ENCODE measurements around the gene IRF2BPL.

Gene IRF2BPL

GRCh38 chr14:77017666-77018065 is 10.8 kb downstream of the IRF2BPL start:
- no CpG with 5 or more reads among the region's 2 CpGs for WGBS (ENCODE audit: extremely low coverage, insufficient coverage, insufficient read length)
- H2AK5ac ChIP-seq (ENCODE audit: low read length): peak overlapping the region; percentile 54
- no peak overlapping the region for H3K18ac ChIP-seq (ENCODE audit: low read length)
- peaks cover 5% of the 10 kb centered on the region for H3K79me2 ChIP-seq (ENCODE audit: control insufficient read depth, insufficient read depth, low read length, poor library complexity)
- no peak overlapping the region for H3K4me3 ChIP-seq (ENCODE audit: low read depth, low read length)
- H3K79me1 ChIP-seq (ENCODE audit: low read length): peaks cover 12% of the 10 kb centered on the region
- H3K23ac ChIP-seq (ENCODE audit: low read length): no peak overlapping the region
- H2BK12ac ChIP-seq (ENCODE audit: low read length): no peak overlapping the region
- no peaks in the 10 kb centered on the region for H3K9me3 ChIP-seq (ENCODE audit: insufficient read depth, low read depth, low read length)
- no peak overlapping the region for H2BK120ac ChIP-seq (ENCODE audit: insufficient read depth, low read length, poor library complexity)
- H3K4ac ChIP-seq (ENCODE audit: low read depth, low read length): no peak overlapping the region
- H3K36me3 ChIP-seq (ENCODE audit: control insufficient read depth in 1 of 2, insufficient read depth in 2 of 2, low read length in 2 of 2): no peaks in the 10 kb centered on the region
- no peak overlapping the region for H3K27ac ChIP-seq (ENCODE audit: low read depth, low read length)
- H3K14ac ChIP-seq (ENCODE audit: low read length): no peak overlapping the region
- H3K4me2 ChIP-seq (ENCODE audit: low read length): no peak overlapping the region
- no peaks in the 10 kb centered on the region for H3K27me3 ChIP-seq (ENCODE audit: insufficient read depth, low read length)
- no peak overlapping the region for H4K12ac ChIP-seq (ENCODE audit: low read depth, low read length)
- H3K4me1 ChIP-seq (ENCODE audit: control insufficient read depth in 1 of 2, insufficient read depth in 2 of 2, low read length in 2 of 2): peaks cover 19 to 21% of the 10 kb centered on the region in 2 experiments
- no peak for DNase-seq
- H4K91ac ChIP-seq (ENCODE audit: low read depth, low read length): no peak overlapping the region
- no peak overlapping the region for H2AFZ ChIP-seq (ENCODE audit: insufficient read depth, low read length, poor library complexity)
- H3K9ac ChIP-seq (ENCODE audit: low read length): no peak overlapping the region
- H4K8ac ChIP-seq (ENCODE audit: low read depth, low read length): no peak overlapping the region
- no peak overlapping the region for H2BK5ac ChIP-seq (ENCODE audit: low read depth, low read length, poor library complexity)

GRCh38 chr14:77014734-77015133 is 13.8 kb downstream of the IRF2BPL start:
- no peak overlapping the region for H3K4me2 ChIP-seq (ENCODE audit: low read length)
- no peak overlapping the region for H4K8ac ChIP-seq (ENCODE audit: low read depth, low read length)
- peak overlapping the region; percentile 12 for H2AK5ac ChIP-seq (ENCODE audit: low read length)
- H4K12ac ChIP-seq (ENCODE audit: low read depth, low read length): no peak overlapping the region
- no peaks in the 10 kb centered on the region for H3K9me3 ChIP-seq (ENCODE audit: insufficient read depth, low read depth, low read length)
- WGBS (ENCODE audit: extremely low coverage, insufficient coverage, insufficient read length): no CpG with 5 or more reads among the region's 7 CpGs
- no peak overlapping the region for H3K4ac ChIP-seq (ENCODE audit: low read depth, low read length)
- peaks cover 5% of the 10 kb centered on the region for H3K79me2 ChIP-seq (ENCODE audit: control insufficient read depth, insufficient read depth, low read length, poor library complexity)
- peaks cover 14% of the 10 kb centered on the region for H3K79me1 ChIP-seq (ENCODE audit: low read length)
- H3K27ac ChIP-seq (ENCODE audit: low read depth, low read length): peak overlapping the region; percentile 28
- peak overlapping the region; percentile 63 for H2BK12ac ChIP-seq (ENCODE audit: low read length)
- H4K91ac ChIP-seq (ENCODE audit: low read depth, low read length): peak overlapping the region; percentile 96
- H3K27me3 ChIP-seq (ENCODE audit: insufficient read depth, low read length): no peaks in the 10 kb centered on the region
- H3K9ac ChIP-seq (ENCODE audit: low read length): no peak overlapping the region
- H2AFZ ChIP-seq (ENCODE audit: insufficient read depth, low read length, poor library complexity): no peak overlapping the region
- peak overlapping the region; percentile 12 for H3K18ac ChIP-seq (ENCODE audit: low read length)
- H3K14ac ChIP-seq (ENCODE audit: low read length): peak overlapping the region; percentile 36
- peak overlapping the region; percentile 68 for H2BK5ac ChIP-seq (ENCODE audit: low read depth, low read length, poor library complexity)
- H3K4me1 ChIP-seq (ENCODE audit: control insufficient read depth in 1 of 2, insufficient read depth in 2 of 2, low read length in 2 of 2): peaks cover 22 to 25% of the 10 kb centered on the region in 2 experiments
- H2BK120ac ChIP-seq (ENCODE audit: insufficient read depth, low read length, poor library complexity): peak overlapping the region; percentile 36
- H3K23ac ChIP-seq (ENCODE audit: low read length): no peak overlapping the region
- H3K4me3 ChIP-seq (ENCODE audit: low read depth, low read length): no peak overlapping the region
- peak in 1 of 2 donors; percentile 32 for DNase-seq
- no peaks in the 10 kb centered on the region for H3K36me3 ChIP-seq (ENCODE audit: control insufficient read depth in 1 of 2, insufficient read depth in 2 of 2, low read length in 2 of 2)

GRCh38 chr14:77014004-77014604 is 14.4 kb downstream of the IRF2BPL start:
- peak overlapping the region; percentile 94 for H2BK120ac ChIP-seq (ENCODE audit: insufficient read depth, low read length, poor library complexity)

GRCh38 chr14:77012193-77012765 is 16.2 kb downstream of the IRF2BPL start:
- Histone ChIP-seq H3K27me3 (ENCODE audit: insufficient read depth, low read length) (no peaks in the 10 kb centered on the region), H3K4me2 (ENCODE audit: low read length) (no peak overlapping the region), H3K4me1 (ENCODE audit: control insufficient read depth in 1 of 2, insufficient read depth in 2 of 2, low read length in 2 of 2) (peaks cover 40% of the 10 kb centered on the region in 2 experiments), H3K9ac (ENCODE audit: low read length) (no peak overlapping the region), H3K18ac (ENCODE audit: low read length) (peak overlapping the region; percentile 22), H3K23ac (ENCODE audit: low read length) (no peak overlapping the region), H3K4me3 (ENCODE audit: low read depth, low read length) (no peak overlapping the region), H4K8ac (ENCODE audit: low read depth, low read length) (no peak overlapping the region), H2AFZ (ENCODE audit: insufficient read depth, low read length, poor library complexity) (no peak overlapping the region), H2AK5ac (ENCODE audit: low read length) (peak overlapping the region; percentile 46), H3K4ac (ENCODE audit: low read depth, low read length) (no peak overlapping the region), H2BK12ac (ENCODE audit: low read length) (peak overlapping the region; percentile 58), H4K91ac (ENCODE audit: low read depth, low read length) (peak overlapping the region; percentile 57), H3K79me2 (ENCODE audit: control insufficient read depth, insufficient read depth, low read length, poor library complexity) (peaks cover 5% of the 10 kb centered on the region), H2BK5ac (ENCODE audit: low read depth, low read length, poor library complexity) (no peak overlapping the region), H3K9me3 (ENCODE audit: insufficient read depth, low read depth, low read length) (no peaks in the 10 kb centered on the region), H3K14ac (ENCODE audit: low read length) (no peak overlapping the region), H3K79me1 (ENCODE audit: low read length) (peaks cover 24% of the 10 kb centered on the region), H2BK120ac (ENCODE audit: insufficient read depth, low read length, poor library complexity) (peak overlapping the region; percentile 37), H4K12ac (ENCODE audit: low read depth, low read length) (no peak overlapping the region), H3K27ac (ENCODE audit: low read depth, low read length) (no peak overlapping the region), H3K36me3 (ENCODE audit: control insufficient read depth in 1 of 2, insufficient read depth in 2 of 2, low read length in 2 of 2) (no peaks in the 10 kb centered on the region)
- WGBS (ENCODE audit: extremely low coverage, insufficient coverage, insufficient read length): no CpG with 5 or more reads among the region's 13 CpGs
- no peak for DNase-seq

More at GRCh38 chr14:77014004-77014604, 14.4 kb downstream of the IRF2BPL start:
- H3K9me3 ChIP-seq (ENCODE audit: insufficient read depth, low read depth, low read length): no peaks in the 10 kb centered on the region
- H2BK5ac ChIP-seq (ENCODE audit: low read depth, low read length, poor library complexity): peak overlapping the region; percentile 68
- H4K8ac ChIP-seq (ENCODE audit: low read depth, low read length): peak overlapping the region; percentile 67
- peak; percentile 80 to 83 for DNase-seq
- H3K27ac ChIP-seq (ENCODE audit: low read depth, low read length): peak overlapping the region; percentile 30
- peak overlapping the region; percentile 16 for H3K4me2 ChIP-seq (ENCODE audit: low read length)
- whole genome bisulfite sequencing (ENCODE audit: extremely low coverage, insufficient coverage, insufficient read length): no CpG with 5 or more reads among the region's 9 CpGs
- peak overlapping the region; percentile 96 for H4K91ac ChIP-seq (ENCODE audit: low read depth, low read length)
- H3K9ac ChIP-seq (ENCODE audit: low read length): no peak overlapping the region
- H3K4ac ChIP-seq (ENCODE audit: low read depth, low read length): peak overlapping the region; percentile 39
- H3K4me3 ChIP-seq (ENCODE audit: low read depth, low read length): no peak overlapping the region
- peak overlapping the region; percentile 86 for H3K18ac ChIP-seq (ENCODE audit: low read length)
- no peak overlapping the region for H3K23ac ChIP-seq (ENCODE audit: low read length)
- H3K4me1 ChIP-seq (ENCODE audit: control insufficient read depth in 1 of 2, insufficient read depth in 2 of 2, low read length in 2 of 2): peaks cover 25 to 26% of the 10 kb centered on the region in 2 experiments
- no peaks in the 10 kb centered on the region for H3K36me3 ChIP-seq (ENCODE audit: control insufficient read depth in 1 of 2, insufficient read depth in 2 of 2, low read length in 2 of 2)
- H3K27me3 ChIP-seq (ENCODE audit: insufficient read depth, low read length): no peaks in the 10 kb centered on the region
- H4K12ac ChIP-seq (ENCODE audit: low read depth, low read length): peak overlapping the region; percentile 68
- H3K79me1 ChIP-seq (ENCODE audit: low read length): peaks cover 14% of the 10 kb centered on the region
- H3K79me2 ChIP-seq (ENCODE audit: control insufficient read depth, insufficient read depth, low read length, poor library complexity): peaks cover 5% of the 10 kb centered on the region
- peak overlapping the region; percentile 99 for H2BK12ac ChIP-seq (ENCODE audit: low read length)
- peak overlapping the region; percentile 53 for H2AFZ ChIP-seq (ENCODE audit: insufficient read depth, low read length, poor library complexity)
- H3K14ac ChIP-seq (ENCODE audit: low read length): peak overlapping the region; percentile 95
- H2AK5ac ChIP-seq (ENCODE audit: low read length): peak overlapping the region; percentile 95
